GM18502 (cell line): ENCODE data around the gene ELOVL1.
"Not testable (repeated sequence)": the region's sequence is repeated elsewhere in the genome, so short reads cannot be mapped to it uniquely, and the experiment has no call there.

ENCODE experiments used
- ATAC-seq: cut with Tn5 transposase; IDR thresholded peaks from one replicate; pipeline ENCODE4 v1.9.1; 2021; ENCODE audit warnings: mild to moderate bottlenecking; ENCODE audit not compliant: unreplicated experiment, poor library complexity

Gene ELOVL1

GRCh38 chr1:43382027-43382779 lies 14.4 kb upstream of the ELOVL1 start:
- ATAC-seq, result no peak

GRCh38 chr1:43381612-43382011 lies 13.8 kb upstream of the ELOVL1 start:
- no peak for ATAC-seq

DNA sequence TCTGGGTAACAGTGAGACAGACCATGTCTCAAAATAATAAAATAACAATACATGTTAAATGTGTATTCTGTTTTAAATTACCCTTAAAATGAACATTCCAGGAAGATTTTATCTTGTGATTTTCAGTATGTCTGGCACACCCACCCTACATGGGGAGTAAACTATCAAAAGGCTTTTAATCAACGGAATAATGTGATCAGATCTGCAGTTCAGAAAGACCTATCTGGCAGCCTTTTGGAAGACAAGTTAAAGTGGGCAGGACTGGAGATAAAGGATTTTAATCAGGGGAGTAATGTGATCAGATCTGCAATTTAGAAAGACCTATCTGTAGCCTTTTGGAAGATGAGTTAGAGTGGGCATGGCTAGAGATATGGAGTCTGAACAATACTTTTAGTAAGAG lies 11.7 kb upstream of the ELOVL1 start:
- no peak for ATAC-seq

- no peak for ATAC-seq
Measured at GRCh38 chr1:43377831-43378230, 10.0 kb upstream of the ELOVL1 start.

- ATAC-seq, result no peak
Measured at GRCh38 chr1:43376723-43377235, 9.0 kb upstream of the ELOVL1 start.

DNA sequence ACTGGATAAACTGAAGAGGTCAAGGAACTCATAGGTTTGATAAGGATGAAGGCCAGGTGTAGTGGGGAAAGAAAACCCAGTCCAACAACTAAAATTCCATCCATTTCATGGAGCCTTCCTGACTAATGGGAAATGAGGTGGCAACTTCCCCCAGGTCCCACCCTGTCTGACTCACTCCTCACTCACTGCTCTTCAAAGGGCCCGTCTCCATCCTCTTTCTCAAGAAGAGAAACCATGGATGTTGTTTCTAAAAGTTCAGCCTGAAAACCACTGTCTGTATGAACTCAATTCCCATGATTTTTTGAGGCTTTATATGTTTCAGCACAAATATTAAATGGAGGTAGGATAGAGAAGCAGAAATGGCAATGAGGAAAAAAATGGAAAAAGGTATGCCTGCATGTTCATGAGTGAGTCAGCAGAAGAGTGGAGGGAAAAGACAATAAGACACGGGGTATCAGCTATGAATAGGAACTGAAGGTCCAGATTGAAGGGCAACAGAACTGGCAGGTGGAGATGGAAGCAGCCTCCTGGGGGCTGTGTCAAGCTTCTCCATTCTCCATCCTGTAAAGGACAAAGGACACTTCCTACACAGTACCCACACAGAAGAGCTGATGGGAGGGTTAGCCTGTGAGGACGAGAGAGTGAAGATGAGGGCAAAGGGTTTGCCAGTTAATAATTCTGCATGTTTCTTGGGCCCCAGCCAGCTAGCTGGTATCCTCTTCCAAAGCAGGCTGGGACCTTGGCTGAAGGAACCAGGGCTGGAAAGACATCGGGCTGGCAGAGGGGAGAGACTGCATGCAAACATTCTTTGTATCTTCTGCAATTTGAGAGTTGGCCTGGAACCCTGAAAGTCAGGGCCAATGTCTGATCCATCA lies 5.5 kb upstream of the ELOVL1 start:
- ATAC-seq, result no peak

GRCh38 chr1:43372172-43372571 lies 4.4 kb upstream of the ELOVL1 start:
- ATAC-seq, result no peak

DNA sequence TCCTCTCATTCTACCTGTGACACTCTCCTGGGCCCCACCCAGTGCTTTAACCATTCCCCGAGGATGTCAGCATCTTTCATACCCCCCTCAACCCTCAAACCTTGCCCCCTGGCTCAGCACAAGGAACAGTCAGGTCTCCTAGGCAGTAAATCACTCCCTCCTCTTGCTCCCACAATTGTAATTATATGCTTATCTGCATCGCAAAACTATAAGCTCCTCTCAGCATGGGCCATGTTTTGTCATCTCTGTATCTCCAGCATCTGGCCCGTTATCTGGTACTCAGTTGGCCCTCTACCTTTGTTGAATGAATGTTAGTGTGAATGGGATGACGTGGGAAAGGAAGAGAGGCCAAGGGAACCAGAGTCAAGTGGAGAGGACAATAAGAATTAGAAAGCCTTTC lies 2.8 kb upstream of the ELOVL1 start:
- no peak for ATAC-seq

DNA sequence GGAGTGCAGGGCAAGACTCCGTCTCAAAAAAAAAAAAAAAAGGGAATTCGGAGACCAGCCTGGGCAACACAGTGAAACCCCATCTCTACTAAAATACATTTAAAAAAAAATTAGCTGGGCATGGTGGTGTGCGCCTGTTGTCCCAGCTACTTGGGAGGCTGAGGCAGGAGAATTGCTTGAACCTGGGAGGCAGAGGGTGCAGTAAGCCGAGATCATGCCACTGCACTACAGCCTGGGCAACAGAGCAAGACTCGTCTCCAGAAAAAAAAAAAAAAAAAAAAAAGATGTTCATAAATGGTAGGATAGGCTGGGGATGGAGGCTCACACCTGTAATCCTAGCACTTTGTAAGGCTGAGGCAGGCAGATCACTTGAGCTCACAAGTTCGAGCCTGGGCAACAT lies 2.0 kb upstream of the ELOVL1 start:
- not testable (repeated sequence) for ATAC-seq

DNA sequence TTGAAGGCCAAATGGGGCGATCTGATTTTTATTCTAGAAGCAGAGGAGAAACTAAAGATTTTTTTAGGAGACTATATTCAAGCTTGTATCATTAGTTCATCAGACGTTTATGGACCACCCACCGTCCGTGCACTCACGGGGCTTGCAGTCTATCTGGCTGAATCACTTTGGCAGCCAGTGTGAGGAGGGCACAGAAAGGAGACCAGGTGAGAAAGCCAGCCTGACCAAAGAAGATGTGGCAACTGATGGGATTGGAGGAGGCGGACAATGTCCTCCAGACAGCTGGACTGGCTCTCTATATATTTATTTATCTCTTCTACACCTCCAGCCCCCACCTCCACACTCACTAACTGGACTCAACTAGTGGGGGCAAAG lies 822 bp upstream of the ELOVL1 start:
- ATAC-seq, result no peak

- peak; percentile 45 for ATAC-seq
Measured at GRCh38 chr1:43367026-43367903, 546 bp downstream of the ELOVL1 start.

GRCh38 chr1:43366601-43367025 lies 1.2 kb downstream of the ELOVL1 start:
- no peak for ATAC-seq

DNA sequence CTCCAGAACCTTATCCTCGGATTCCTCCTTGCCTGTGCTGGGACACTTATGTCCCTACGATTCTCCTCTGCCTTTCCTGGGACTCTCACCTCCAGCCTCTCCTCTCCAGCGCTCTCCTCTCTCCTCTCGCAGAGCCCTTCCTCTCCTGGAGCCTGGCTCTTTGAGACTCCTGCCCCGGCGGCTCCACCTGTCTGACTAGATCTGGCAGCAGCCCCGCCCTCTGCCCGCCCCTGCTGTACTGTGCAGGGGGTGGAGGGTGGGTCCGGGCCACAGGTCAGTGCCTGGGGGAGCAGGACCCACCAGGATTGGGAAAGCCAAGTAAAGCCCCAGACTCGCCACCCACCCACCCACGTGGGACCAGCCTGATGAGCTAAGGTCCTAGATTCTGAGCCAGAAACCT lies 1.6 kb downstream of the ELOVL1 start:
- no peak for ATAC-seq

DNA sequence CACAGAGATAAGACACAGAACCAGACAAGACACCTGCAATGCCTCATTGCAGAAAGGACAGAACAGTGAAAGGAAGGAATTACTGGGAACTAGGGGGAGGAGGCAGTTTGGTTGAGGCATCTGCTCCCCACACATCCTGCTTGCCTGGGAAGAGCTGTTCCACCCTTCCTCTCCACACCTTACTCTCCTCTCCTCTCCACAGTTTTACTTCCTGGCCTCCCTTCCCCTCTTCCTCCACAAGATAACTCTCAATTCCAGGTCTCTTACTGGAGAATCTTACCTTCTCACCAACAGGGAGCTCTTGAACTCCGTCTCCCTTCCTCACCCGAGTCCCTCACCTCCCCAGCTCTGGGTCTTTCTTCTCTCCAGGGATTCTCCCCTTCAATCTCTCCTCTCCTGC lies 2.1 kb downstream of the ELOVL1 start:
- no peak for ATAC-seq

DNA sequence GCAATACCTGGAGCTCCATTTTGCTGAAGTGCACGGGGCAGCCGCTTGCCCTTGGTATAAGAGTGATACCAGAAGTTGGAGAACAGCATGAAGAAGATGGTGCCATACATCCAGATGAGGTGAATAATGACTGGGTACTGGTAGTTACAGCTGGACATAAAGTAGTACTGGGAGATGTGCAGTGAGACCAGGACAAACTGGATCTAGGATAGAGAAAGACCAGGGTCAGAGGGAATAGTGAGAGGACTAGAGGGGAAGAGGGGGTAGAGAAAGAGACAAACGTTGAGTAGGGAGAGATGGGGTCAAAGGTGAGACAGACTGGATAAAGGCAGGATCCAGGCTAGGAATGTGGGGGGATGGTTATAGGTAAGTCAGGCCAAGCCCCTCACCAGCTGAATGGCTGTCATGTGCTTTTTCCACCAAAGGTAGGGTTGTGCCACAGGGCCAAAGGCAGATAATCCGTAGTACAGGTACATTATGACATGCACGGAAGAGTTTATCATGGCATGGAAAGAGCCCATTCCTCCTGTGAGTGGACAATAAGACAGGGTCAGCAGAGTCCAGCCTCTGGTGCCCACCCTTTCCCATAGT lies 3.8 kb downstream of the ELOVL1 start:
- ATAC-seq, result no peak

DNA sequence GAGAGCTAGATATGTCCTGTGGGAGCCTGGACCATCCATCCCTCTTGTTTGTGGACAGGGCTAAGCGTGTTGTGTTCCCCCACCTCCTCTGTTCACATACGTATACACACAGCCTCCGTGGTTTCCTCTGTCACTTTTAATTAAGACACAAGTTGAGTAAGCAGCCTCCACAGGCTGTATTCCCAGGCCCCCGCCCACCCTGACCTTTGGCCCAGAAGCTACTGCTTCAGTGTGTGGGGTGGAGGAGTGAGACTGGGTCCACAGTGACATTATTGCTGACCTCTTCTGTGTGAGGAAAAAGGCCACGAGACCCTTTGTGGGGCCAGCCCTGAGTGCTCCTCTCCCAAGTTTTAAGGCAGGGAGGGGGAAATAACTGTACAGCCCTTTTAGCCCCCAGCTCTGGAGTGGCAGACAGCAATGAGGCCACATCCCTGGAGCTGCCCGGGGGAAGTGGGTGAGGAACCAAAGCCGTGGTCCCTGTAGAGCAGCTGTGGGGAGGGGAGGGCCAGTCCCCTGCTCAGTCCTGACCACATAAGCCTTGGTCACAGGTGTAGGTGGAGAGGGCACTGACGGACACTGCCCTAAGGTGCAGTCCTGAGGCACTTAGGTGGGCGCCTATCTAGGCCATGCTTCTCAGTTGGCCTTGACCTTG lies 4.4 kb downstream of the ELOVL1 start:
- no peak for ATAC-seq

DNA sequence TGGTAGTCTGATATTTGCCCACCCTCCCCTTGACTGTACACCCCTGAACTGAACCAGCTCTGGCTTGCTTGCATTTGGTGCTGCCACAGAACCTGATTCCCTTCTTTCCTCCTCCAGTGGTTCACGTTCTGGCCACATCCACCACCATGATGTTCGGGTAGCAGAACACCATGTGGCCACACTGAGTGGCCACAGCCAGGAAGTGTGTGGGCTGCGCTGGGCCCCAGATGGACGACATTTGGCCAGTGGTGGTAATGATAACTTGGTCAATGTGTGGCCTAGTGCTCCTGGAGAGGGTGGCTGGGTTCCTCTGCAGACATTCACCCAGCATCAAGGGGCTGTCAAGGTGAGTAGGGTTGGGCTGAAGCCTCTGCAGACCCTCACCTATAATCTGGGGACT lies 7.2 kb downstream of the ELOVL1 start:
- ATAC-seq, result no peak

DNA sequence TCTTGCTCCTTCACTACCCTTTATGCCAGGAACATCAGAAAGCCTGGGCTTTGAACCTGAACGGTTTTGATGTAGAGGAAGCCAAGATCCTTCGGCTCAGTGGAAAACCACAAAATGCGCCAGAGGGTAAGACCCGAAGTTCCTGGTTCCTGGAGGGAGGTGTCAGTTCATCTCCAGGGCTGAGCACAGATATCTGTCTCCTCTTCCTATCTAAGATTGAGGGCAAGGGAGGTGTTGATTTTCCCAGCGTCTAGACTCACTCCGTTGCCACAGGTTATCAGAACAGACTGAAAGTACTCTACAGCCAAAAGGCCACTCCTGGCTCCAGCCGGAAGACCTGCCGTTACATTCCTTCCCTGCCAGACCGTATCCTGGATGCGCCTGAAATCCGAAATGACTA lies 8.1 kb downstream of the ELOVL1 start:
- ATAC-seq, result no peak
